Left kidney (tissue), 2 donors: ENCODE results near the gene ASIC2. TPM values are rescaled to one million over a fixed set of nuclear protein-coding genes. Genes with fewer than 3 reads are reported as not detected.

Experiments
- DNase-seq: peaks from one replicate; pipeline ENCODE4 v3.0.0-alpha.2; 2013
- polyA plus RNA-seq: library from polyadenylated mRNA; unstranded; fragments of 120-200 nt; gene quantifications from one replicate; pipeline ENCODE4 v1.2.1, GENCODE V29; 2013; ENCODE audit not compliant: insufficient read length

The ASIC2 gene
- polyA plus RNA-seq, 1 donor: 2.5 TPM

DNA sequence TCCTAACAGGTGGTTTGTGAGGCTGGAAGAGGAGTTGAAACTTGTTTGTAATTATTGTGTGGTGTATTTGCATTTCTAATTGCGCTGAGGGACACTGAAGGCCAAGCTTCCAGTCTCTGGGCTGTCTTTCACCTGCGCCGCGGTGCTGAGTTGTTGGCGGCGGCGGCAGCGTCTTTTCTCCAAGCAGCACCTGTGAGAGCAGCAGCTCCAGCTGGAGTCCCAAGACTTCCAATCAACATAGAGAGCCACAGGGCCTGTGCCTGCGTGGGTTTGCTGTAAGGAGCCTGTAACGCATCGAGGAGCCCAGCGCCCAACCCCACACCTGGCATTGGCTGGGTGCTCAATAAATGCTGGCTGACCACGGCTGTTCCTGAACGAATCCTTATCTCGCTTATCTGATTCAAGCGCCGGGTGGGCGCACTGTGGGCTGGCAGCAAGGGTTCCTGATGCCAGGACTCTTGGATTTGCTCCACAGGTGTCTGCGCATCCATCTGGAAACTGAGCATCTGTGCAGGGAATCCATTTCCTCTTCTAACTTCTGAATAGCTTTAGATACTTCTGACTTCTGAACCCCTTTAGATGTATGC is 138.1 kb downstream of the ASIC2 start:
- DNase-seq: no peak

DNA sequence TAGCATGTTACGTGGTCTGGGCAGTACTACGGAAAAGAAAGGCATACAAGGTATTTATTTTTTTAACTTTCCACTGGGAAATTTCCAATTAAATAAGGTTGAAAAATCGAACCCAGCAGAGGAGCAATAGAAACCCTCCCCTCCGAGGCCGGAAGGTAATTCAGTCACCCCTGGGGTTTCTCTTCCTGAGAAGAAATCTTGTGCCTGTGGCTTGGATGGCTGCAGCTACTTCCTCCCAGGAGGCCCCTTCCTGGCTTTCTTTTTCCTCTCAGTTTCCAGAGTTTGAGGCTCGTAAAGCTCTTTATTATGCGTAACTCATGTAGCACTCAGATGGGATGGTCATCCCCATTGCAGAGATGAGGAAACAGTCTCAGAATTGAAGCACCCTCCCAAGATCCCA is 140.3 kb downstream of the ASIC2 start:
- no peak for DNase-seq

- DNase-seq: no peak
Observed at GRCh38 chr17:33151565-33151964, 141.5 kb downstream of the ASIC2 start.

GRCh38 chr17:33145941-33146340 is 147.2 kb downstream of the ASIC2 start:
- DNase-seq: no peak

- no peak for DNase-seq
Observed at GRCh38 chr17:33144837-33145236, 148.3 kb downstream of the ASIC2 start.

DNA sequence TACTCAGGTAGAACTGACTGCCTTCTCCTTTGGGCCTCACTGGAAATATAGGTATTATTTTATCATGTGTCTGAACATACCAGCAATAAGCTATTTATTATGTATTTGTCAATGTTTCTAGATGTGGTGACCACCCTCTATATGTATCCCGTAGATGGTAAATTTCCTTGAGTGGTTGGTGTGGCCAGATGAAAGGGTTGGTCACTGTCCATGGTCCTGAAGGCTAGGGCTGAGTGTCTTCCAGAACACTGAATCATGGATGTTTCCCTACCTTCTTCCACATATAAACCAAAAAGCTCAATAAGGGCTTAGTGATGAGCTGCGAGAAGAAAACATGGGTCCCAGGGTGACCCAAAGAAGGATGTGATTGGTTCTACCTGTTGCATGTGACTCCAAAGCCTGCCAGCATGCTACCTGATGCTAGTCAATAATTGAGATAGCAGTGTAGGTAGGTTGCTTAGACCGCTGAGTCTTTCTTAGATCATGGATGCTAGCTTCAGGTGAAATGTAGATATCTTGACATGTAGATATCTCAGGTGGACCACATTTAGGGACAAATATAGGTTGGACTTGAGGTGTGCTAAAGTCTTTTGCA is 150.3 kb downstream of the ASIC2 start:
- peak; percentile 82 for DNase-seq

- DNase-seq: no peak
Observed at GRCh38 chr17:33140413-33141099, 152.5 kb downstream of the ASIC2 start.

GRCh38 chr17:33138627-33139026 is 154.5 kb downstream of the ASIC2 start:
- DNase-seq: no peak

- DNase-seq: no peak
Observed at GRCh38 chr17:33137426-33137825, 155.7 kb downstream of the ASIC2 start.

DNA sequence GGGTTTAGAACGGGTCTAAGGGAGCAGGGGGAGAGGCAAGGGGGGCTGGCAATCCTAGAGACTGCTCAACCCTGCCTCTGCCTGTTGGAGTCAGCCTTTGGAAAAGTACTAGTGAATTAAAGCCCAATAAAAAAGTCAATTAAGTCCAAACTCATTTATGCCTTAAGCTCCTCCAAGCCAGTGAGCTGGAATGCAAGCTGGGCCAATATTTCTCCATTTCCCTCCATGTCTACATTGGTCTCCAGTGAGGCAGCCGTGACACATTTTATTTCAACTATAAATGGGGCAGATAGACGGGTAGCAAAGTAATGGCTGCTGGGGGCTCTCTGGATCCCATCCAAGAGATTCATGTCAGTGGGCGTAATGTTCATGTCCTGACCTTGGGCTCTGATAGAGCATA is 157.4 kb downstream of the ASIC2 start:
- no peak for DNase-seq

DNA sequence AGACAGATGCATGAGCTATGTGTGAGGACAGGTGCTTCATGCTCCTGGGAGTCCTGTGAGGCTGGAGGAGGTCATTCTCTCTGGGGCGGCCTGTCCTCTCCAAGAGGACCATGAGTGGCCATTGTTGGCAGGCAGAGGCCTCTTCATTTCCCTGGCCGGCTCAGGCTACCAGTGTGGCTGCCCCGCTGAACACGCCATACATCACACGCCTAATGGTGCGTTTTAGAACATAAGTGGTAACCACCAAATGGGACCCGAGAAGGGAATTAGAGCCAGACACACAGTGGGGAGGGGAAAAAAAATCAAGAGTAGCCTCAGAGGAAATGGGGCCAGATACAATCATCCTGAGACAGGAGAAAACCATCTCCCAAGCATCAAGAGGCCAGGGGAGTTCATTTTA is 161.5 kb downstream of the ASIC2 start:
- no peak for DNase-seq

GRCh38 chr17:33127706-33128105 is 165.4 kb downstream of the ASIC2 start:
- DNase-seq: no peak

GRCh38 chr17:33126086-33126485 is 167.0 kb downstream of the ASIC2 start:
- DNase-seq: no peak

DNA sequence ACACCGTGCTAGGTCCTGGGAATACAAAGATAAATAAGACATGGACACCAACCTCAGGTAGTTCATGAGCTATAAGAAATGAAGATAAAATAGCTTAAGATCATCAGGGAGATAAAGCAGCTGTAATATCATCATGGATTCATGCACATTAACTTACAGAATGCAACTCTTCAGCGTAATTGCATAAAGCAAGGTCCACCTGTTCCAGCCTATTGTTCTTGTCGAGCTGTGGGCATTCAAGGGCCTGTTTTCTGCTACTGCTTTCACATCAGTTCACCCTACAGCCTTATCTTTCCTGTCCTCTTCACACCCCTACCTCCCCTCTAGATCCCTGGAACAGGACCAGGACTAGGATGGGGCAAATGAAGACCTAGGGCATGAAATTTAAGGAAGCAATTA is 167.5 kb downstream of the ASIC2 start:
- DNase-seq: no peak

GRCh38 chr17:33124871-33125551 is 168.1 kb downstream of the ASIC2 start:
- no peak for DNase-seq

DNA sequence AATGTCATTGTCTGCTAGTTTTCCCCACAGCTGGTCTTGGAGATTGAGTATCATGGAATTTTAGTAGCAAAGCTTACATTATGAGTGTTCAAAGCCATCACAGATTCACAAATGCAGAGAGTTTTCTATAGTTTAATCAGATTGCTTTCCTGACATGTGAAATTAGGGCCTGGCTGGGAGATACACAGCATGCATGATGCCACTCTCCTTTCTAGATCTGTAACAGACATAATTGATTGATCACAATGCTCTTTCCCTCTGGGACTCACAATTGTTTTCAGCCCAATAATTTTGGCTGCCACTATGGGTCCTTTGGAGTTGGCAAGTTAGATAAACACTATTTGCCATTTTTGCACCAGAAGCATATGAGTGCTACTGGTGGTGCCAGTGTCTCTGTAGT is 168.9 kb downstream of the ASIC2 start:
- DNase-seq: no peak

DNA sequence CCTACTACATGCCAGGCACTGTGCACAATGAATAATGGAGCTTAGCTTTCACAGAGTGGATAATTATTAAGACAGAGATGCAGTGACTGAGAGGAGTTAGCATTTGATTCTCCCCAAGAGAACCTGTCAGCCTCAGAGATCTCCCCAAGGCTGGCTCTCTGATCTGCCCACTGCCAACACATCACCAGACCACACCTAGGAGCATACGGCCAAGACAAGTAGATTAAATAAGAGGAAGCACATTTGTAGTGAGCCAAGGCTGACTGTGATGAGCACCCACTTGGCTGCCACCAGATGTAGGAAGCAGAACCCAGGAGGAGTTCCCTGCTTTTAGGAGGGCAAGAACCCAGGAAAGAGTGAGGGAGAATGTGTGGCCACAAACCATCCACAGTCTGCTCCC is 171.3 kb downstream of the ASIC2 start:
- no peak for DNase-seq

DNA sequence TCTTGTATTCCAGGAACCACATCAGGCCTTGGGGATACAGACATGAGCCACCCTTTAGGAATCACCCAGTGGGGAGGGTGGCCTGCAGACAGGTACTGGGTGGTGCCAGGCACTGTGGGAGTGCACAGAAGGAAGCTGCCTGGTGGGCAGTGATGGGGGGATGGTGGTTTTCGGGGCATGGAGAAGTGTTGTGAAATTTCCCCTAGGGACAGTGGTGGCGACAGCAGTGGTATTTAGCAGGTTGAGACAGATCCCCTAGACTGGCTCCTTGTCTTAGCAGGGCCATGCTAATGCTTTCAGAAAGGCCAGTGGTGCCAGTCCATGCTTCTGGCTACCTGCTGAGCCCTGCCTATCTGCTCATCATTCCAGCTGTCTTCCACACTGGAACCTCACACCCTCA is 171.8 kb downstream of the ASIC2 start:
- no peak for DNase-seq

GRCh38 chr17:33120103-33120502 is 173.0 kb downstream of the ASIC2 start:
- no peak for DNase-seq

DNA sequence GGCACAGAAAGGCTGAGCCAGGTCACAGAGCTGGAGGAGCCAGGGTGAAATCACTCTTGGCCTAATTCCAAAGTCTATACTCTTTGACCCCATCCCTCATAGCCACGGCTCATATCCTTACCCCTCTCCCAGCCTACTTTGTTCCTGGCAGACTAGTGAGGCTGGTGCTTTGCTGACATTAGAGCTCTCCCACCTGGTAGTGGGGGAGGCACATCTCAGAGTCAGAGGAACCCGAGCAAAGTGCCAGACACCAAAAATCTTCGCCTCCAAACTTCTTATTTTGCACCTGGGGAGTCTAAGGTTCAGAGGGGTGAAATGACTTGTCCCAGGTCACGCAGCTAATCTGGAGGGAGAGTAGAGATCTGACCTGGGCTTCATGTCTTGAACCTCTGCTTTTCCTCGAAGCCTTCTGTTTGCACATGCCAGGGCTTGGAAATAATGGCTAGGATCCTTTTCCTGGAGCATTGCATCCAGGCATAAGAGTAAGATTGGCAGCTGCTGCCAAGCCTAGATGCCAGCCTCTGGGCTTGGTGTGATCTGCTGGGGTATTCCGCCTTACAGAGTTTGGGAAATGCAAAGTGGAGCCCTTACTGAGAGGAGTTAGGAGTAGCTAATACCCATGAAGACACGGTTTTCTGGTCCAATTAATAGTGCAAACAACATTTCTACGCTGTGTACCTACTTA is 174.6 kb downstream of the ASIC2 start:
- no peak for DNase-seq

GRCh38 chr17:33116021-33116551 is 177.0 kb downstream of the ASIC2 start:
- DNase-seq: no peak

GRCh38 chr17:33115366-33115765 is 177.7 kb downstream of the ASIC2 start:
- DNase-seq: no peak
